Hematopoietic multipotent progenitor cell treated with erythropoietin and hydrocortisone succinate and interleukin-3 and kit ligand, for 17 days (in vitro differentiated cells): Measurements from ENCODE around the gene C3orf22.

Experiments
- DNase-seq: peaks from one replicate; pipeline ENCODE4 v3.0.0-alpha.2; 2015; ENCODE audit warnings: low spot score

The C3orf22 gene

GRCh38 chr3:126512916-126513650, 45.6 kb downstream of the C3orf22 start:
- DNase-seq: no peak

GRCh38 chr3:126512026-126512425, 46.7 kb downstream of the C3orf22 start:
- no peak for DNase-seq

GRCh38 chr3:126511291-126511690, 47.4 kb downstream of the C3orf22 start:
- no peak for DNase-seq

DNA sequence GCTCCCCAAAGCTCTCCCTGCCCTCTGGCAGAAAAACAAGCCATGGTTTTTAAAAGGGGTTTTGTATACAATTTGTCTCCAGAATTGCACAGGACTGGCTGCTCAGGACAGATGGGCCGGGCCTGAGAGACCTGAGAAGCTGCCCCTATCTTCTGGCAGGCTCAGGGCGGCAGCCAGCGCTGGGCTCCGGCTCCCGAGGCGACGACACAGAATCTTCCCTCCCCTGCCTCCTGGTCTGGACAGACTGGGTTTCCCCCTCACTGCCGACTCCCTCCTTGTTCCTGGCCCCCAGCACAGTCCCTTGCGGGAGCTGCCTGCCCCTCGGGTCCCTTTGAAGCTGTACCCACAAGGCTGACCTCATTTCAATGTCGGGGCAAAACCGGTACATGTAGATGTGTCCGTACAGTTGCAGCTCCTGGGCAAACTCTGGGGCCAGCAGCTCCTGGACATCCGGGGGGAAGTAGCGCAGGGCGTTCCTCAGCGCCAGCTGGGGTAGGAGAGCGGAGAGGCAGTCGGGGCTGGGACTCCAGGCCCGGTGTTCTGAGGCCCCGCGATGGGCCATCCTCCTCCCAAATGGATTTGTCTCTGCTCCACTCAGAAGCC, 48.3 kb downstream of the C3orf22 start:
- no peak for DNase-seq

- no peak for DNase-seq
These were observed 49.0 kb downstream of the C3orf22 start for GRCh38 chr3:126509597-126510307.

GRCh38 chr3:126508564-126508964, 50.2 kb downstream of the C3orf22 start:
- DNase-seq: no peak

DNA sequence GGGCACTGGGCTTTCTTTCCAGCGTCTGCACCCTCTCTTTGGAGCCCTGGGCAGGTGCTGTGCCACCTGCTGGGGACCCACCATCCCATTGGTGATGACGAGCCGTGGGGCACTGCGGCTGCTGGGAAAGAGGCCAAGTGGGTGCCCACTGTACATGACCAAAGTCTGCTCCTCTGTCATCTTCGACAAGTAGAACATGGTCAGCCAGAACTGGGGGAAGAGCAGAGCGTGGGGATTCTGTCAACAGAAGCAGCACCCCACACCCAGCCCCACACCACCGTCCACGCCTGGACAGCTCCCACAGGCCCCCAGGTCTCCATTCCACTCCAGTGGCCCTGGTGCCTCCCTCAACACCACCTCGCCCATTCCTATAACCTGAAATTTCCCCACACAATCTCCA, 50.8 kb downstream of the C3orf22 start:
- DNase-seq: no peak

DNA sequence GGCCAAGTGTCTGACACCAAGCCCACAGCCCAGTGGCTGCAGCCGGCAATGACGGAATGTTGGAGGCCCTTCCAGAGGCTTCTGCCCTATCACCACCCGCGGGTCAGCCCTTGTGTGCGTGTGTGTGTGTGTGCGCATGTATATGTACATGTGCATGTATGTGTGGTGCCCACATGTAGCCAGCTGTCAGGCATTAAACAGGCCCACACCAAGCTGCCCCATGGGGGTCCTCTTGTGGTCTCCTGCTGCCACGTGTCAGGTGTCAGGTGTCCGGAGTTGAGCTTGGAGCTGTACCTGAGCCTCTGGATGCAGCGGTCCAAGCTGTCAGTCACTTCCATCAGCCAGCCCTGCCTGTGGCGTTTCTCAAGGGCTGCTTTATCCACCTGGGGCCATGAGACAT, 55.0 kb downstream of the C3orf22 start:
- no peak for DNase-seq

- DNase-seq: no peak
These were observed 56.1 kb downstream of the C3orf22 start for GRCh38 chr3:126502656-126503055.

DNA sequence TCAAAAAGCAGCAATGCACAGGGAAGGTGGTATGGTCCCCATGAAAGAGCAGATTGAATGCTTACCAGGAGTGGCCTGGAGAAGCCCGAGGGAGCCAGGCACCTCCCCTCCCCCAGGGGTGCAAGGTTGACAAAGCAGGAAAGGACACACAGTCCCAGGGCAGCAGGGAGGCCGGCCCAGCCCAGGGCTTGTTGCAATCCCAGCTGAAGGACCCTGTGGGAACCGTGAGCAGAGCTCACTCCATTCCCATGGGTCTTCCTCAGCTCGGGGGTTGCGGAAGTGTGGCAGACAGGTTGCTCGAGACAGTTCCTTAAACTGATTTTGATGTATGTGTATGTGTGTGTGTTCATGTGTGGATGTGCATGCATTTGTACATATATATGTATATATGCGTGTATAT, 57.0 kb downstream of the C3orf22 start:
- DNase-seq: no peak

DNA sequence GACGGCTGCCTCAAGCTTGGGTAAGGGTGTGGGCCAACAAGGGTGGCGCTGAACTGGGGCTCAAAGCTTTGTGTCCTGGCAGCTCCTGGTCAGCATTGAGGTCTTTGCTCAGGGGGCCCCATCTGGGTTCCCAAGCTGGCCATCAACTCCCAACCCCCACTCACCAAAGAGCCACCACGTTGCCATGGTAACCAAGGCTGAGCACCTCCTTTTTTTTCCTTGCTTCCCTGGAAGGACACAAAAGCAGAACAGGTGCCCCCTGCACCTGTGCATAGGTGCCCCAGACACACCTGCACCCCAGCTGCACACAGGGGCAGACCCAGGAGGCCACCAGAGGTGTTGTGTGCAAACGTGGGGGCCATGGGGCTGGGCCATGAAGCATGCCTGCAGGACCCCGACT, 57.7 kb downstream of the C3orf22 start:
- DNase-seq: no peak

- DNase-seq: no peak
These were observed 58.7 kb downstream of the C3orf22 start for GRCh38 chr3:126500016-126500415.
